Ovary (tissue), 3 donors: ENCODE measurements around the gene PCNT.

Experiments used
- EP300 ChIP-seq: sonication (generic); formaldehyde crosslinking; IDR thresholded peaks from one replicate; pipeline ENCODE4 v1.6.1; 2017; ENCODE audit warnings: antibody characterized with exemption
- POLR2A ChIP-seq: fragments of 450-650 bp; IDR thresholded peaks from one replicate; pipeline ENCODE4 v1.6.1; 2017; ENCODE audit warnings: antibody characterized with exemption, mild to moderate bottlenecking, moderate library complexity
- TF ChIP-seq, protein P1 (sequence below), 3 donors: fragments of 450-650 bp in 2 of 3; fragments of 200-600 bp in 1 of 3; IDR thresholded peaks; one replicate each; pipeline versions ENCODE4 v1.5.1 to v1.8.0; 2016 to 2022; ENCODE audit warnings: antibody characterized with exemption in 3 of 3, mild to moderate bottlenecking in 1 of 3
- donor health status: DM: no; HTN: no; CAD: no.

DNA sequence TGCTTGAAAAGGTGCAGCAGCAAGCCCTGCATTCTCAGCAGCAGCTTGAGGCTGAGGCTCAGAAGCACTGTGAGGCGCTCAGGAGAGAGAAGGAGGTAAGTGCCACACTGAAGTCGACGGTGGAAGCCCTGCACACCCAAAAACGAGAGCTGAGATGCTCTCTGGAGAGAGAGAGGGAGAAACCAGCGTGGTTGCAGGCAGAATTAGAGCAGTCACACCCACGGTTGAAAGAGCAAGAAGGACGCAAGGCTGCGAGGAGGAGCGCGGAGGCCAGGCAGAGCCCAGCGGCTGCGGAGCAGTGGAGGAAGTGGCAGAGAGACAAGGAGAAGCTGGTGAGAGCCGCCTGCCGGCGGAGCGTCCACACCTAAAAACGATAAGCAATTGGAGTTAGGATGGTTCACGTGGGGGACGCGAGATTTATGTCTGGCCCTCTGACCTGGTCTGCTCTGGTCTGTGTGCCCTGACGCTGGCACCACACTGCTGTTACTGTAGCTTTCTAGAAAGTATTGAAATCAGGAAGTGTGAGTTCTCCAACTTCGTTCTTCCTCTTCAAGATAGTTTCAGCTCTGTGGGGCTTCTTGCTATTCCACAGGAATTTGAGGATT, 108.0 kb downstream of the PCNT start:
- TF ChIP-seq, protein P1, sequence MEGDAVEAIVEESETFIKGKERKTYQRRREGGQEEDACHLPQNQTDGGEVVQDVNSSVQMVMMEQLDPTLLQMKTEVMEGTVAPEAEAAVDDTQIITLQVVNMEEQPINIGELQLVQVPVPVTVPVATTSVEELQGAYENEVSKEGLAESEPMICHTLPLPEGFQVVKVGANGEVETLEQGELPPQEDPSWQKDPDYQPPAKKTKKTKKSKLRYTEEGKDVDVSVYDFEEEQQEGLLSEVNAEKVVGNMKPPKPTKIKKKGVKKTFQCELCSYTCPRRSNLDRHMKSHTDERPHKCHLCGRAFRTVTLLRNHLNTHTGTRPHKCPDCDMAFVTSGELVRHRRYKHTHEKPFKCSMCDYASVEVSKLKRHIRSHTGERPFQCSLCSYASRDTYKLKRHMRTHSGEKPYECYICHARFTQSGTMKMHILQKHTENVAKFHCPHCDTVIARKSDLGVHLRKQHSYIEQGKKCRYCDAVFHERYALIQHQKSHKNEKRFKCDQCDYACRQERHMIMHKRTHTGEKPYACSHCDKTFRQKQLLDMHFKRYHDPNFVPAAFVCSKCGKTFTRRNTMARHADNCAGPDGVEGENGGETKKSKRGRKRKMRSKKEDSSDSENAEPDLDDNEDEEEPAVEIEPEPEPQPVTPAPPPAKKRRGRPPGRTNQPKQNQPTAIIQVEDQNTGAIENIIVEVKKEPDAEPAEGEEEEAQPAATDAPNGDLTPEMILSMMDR (IDR thresholded peaks at IDR 0.05): no peak
- TF ChIP-seq EP300 (no peak), POLR2A (no peak)
